Non-pigmented ciliary epithelial cell (primary cell): ENCODE results near the gene ORC1.
"Not testable (repeated sequence)": the region's sequence is repeated elsewhere in the genome, so short reads cannot be mapped to it uniquely, and the experiment has no call there.

Experiments
- DNase-seq: peaks from one replicate; pipeline ENCODE4 v3.0.0-alpha.2; 2010; ENCODE audit warnings: low read depth

Gene ORC1

DNA sequence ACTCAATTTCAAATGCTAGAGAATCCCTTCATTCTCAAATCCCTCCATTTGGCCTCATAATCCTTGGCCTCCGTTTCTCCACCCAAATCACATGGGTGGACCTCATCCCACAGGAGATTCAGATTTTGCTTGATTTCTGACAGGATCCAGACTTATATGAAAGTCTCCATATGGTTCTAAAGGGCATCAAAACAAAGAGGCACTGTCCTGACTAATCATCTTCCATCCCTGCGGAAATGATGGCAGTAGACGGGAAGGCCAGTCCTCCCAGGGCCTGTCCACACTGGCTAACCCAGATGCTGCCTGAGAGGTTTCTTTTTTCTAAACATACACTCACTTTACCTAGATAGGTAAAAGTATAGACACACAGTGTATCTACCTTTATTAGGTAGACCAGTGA lies 18.8 kb downstream of the ORC1 start:
- no peak for DNase-seq

DNA sequence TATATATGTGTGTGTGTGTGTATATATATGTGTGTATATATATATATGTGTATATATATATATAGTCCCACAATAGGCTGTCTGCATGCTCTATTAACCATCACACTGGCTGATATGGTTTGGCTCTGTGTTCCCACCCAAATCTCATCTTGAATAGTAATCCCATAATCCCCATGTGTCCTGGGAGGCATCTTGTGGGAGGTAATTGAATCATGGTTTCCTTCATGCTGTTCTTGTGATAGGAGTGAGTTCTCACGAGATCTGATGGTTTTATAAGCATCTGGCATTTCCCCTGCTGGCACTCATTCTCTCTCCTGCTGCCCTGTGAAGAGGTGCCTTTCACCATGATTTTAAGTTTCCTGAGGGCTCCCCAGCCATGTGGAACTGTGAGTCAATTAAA lies 34.4 kb downstream of the ORC1 start:
- DNase-seq, result not testable (repeated sequence)

DNA sequence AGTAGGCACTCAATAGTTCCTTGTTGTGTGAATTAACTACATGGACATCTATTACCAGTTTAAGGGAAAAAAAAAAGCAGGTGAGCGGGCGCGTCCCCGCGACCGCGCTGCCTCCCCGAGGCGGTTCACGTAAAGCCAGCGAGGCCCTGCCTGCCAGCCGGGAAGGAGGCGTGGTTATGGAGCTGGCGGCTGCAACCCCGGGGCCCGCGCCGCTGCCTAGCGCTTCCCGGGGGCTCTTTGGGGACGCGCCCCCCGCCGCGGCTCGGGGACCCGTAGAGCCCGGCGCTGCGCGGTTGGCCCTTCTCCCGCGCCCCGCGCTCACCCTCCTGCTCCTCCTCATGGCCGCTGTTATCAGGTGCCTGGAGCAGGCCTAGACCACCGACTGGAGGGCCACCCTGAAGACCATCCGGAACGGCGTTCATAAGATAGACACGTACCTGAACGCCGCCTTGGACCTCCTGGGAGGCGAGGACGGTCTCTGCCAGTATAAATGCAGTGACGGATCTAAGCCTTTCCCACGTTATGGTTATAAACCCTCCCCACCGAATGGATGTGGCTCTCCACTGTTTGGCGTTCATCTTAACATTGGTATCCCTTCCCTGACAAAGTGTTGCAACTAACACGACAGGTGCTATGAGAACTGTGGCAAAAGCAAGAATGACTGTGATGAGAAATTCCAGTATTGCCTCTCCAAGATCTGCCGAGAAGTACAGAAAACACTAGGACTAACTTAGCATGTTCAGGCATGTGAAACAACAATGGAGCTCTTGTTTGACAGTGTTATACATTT lies 35.6 kb downstream of the ORC1 start:
- DNase-seq, result no peak

DNA sequence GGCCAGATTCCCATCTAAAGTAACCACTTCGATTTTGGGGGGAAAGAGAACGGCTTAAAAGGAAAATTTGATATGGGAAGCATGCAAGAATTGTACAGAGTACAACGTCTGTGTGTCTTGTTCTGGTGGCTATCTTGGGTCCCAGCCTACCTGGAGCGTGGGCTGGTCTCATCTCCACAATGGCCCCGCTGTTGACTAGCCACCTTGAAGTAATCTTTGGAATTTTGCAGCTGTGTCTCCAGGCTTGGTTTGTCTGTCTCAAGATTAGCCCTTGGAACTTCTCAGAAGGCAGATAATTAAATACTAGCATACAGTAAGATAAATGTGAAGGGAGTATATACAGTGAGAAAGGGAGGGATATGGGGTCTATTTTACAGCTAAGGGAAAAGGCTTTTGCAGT lies 37.0 kb downstream of the ORC1 start:
- no peak for DNase-seq

DNA sequence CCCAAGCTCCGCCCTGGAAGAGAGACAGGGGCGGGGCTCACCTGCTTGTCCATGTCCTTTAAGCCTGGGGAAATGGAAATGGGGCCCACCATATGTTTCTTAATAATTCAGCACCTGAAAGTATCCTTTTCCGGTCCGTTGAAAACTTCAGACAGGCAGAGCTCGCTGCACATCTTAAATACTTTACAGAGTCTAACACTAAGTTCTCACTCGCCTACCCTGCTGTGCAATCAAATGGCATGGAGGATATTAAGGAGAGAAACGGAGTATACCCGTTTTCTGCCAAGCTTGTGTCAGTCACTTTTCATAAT lies 37.8 kb downstream of the ORC1 start:
- DNase-seq, result no peak

DNA sequence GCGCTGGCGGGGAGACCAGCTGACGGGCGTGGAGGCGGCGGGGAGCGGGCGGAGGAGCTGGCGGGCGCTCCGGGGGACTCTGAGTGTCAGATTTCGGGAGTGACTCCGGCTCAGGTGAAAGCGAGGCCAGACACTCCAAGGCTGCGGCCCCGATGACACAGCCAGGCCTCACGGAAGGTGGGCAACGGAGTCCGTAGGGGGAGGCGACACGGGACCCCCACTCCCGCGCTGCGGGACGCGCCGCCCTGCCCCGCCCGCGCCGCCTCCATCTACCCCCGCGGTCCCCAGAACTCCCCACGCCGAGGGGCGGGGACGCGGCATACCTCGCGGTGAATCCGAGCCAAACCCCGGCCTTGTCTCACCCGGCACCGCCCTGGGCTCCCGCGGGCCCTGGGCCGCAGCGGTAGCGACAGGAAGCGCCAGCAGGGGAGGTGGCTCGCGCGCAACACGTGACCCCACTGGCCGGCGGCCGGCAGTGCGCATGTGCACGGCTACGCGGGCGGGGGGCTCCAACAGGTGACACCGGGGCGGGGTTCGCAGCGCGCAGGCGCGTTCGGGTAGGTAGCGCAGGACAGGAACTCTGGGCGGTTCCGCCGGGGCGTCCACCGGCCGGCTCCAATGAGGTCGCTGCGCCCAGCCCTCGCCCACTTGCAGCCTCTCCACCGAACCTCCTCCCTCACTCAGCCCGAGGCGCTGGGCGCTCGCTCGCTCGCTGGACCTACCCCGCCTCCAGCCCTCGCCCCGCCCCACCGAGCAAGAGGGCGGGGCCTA lies 38.3 kb downstream of the ORC1 start, which contains the start of gene CC2D1B:
CC2D1B (minus strand) TSS at position 460 of the 771 bp plus-strand sequence. CDS start 1,585 bp downstream, outside the sequence.
- peak; percentile 87 for DNase-seq

DNA sequence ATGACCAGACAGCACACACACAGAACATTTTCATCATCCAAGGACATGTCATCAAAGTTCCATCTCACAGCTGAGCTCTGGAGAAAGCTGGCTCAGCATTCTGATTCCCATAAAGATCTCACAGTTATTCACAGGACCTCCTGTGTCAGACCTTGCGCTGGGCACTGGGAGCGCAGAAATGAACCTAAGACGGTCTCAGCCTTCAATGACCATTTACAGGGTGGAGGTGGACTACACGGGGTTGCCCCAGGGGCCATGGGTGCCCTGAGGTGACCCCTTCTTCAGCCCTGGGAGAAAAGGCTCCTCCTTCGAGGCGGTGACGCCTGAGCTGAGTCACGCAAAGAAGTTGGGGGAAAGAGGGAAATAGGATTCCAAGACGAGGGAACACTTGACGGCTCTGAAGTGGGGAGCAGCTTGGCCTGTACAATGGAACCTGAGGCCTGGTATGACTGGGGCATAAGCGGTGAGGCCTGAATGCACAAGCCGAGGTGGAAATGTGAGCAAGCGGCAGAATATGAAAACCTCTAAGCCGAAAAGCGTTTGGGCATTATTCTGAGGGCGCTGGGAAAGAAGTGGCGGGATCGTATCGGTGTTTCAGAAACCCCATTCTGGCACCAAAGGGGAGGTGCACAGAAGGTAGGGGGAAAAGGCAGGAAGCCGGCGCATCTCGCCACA lies 39.0 kb downstream of the ORC1 start:
- DNase-seq, result no peak

DNA sequence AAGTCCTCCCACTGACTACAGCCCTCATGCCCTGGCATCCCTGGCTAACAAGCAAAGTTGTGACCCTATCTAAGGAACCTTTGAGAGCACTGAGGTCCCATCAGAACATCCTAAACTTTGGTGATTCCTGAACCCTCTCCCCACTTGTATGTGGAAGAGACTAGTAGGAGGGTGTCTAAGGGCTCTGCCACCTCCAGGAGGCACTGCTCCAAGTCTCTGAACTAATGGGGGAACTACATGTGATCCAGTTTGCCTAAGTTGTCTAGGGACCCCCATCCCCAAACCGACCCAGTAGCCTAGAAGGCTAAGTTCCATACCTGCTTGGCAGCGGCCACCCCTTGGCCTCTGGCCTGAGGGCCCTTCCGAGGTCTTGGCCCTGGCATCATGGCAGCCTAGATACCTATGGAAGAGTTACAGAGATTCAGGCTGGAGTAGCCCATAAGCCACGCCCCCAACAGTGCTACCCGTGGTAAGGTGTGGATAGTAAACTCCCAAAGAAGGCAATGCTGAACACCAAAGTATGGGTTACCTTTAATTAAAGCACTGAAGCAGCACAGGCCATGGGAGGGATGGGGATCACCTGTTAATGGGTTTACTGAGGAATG lies 39.9 kb downstream of the ORC1 start:
- no peak for DNase-seq

DNA sequence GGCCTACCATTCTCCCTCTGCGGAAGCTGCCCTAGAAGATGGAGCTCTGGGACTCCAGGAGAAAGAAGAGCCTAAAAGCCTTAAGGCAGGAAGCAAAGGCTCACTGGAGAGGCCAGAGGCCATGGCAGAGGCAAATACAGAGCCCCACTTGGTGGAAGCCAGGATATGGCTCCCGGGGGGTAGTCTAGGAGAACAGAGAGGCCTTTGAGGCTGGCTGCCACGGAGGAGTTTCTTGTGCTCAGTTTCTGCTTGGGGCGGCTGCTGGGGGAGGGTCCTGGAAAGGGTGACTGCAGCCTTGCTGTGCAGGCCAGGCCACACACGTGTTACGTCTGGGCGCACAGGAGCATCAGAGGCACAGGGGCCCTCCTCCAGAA lies 43.6 kb downstream of the ORC1 start:
- DNase-seq, result no peak

DNA sequence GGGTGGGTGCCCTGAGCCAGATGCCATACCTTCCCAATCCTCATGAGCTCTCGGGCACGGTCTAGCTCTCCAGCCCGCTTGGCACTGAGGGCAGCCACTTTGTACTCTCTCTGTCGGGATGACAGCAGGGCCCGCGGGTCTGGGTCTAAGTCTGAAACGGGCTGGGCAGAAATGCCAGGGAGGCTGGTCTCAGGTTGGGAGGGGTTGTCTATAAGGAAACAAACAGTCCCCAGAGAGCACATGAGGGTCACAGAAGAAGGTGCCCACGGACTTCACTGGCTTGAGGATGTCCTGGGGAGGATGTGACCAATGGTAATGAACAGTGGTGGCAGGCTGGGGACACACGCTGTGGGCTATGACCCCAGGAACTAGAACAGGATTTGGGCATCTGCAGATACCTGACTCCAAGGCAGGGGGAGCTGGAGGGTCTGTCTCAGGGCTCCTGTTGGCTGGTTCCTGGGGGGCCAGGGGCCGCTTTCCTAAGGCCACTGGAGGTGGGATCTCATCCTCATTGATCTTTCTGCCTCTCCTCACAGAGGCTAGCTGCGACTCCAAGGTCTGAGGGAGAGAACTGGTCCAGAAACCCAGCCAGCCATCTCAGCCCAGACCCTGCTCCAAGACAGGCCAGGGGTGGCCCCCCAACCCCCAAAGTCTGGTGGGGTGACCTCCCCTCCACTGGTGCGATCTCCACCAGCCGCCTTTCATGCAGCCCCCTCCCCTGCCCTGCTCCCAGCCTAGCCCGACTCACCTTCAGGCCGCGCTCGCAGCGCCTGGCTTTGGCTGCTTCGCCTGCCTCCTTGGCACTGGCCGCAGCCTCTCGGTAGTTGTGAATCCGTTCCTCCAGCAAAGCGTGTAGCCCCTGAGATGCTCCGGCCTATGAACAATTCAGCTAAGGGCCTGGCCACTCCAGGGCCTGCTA lies 44.3 kb downstream of the ORC1 start:
- DNase-seq, result no peak

DNA sequence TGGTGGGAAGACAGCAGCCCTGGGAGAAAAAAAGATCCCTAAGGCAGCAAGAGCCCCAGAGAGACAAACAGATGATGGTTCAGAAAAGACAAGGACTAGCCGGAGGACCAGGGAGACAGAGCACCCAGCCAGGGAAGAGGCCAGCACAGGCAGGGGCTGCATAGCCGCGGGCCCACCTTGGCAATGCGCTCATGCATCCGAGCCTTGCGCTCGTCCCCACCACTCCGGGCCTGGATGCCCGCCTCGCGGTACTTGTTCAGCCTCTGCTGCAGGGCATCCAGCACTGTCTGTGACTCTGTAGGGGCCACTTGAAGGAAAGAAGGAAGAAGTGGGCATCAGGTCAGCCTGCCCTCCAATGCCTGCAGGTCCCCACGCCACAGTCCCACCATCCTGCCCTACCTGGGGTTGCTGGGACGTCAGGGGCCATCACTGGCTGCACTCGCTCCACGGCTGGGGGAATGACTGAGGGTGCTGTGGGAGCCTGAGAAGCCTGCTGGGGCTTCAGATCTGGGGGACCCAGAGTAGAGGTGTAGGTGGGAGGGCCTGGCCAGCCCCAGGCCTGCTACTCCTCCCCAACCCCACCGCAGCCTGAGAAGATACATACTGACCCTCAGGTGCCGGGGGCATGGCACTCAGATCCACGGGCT lies 45.2 kb downstream of the ORC1 start:
- DNase-seq, result no peak

DNA sequence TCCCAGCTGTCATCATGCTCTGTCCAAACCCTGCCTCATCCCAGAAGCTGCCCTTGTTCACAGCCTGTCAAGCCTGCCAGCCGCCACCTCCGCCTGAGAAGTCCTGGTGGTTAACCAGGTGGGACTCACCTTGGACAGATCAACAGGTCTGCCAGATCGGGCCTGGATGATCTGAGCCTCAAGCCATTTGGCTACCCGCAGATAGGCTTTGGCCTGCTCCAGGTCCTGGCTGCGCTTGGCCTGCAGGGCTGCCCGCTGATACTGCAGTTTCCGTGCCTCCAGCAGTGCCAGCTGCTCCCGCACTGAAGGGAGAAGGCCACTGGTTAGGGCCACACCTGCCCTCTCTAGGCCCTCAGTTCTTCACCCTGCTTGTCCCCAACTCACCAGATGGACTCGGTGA lies 46.8 kb downstream of the ORC1 start:
- DNase-seq, result no peak

DNA sequence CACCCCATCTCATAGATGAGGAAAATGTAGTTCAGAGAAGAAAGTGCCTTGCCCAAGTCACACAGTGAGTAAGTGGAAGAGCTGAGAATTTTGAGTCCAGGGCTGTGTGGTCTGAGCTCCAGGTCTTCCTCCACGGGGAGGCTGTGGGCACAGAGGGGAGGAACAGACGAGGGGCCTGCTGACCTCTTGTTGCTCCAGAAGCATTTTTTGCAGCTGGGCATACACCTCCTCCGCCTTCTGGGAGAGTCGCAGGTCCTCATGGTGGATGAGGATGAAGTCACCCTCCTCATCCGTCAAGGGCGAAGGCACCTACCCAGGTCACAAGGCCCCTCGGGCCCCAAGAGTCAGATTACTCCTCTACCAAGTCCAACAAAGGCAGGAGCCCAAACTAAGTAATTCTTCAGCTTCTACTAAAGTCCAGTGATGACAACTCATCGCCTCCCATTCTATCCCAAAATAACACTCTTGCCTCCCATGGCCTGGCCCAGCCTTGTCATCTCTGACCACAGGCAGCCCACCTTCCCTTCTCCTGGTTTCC lies 47.3 kb downstream of the ORC1 start:
- no peak for DNase-seq

DNA sequence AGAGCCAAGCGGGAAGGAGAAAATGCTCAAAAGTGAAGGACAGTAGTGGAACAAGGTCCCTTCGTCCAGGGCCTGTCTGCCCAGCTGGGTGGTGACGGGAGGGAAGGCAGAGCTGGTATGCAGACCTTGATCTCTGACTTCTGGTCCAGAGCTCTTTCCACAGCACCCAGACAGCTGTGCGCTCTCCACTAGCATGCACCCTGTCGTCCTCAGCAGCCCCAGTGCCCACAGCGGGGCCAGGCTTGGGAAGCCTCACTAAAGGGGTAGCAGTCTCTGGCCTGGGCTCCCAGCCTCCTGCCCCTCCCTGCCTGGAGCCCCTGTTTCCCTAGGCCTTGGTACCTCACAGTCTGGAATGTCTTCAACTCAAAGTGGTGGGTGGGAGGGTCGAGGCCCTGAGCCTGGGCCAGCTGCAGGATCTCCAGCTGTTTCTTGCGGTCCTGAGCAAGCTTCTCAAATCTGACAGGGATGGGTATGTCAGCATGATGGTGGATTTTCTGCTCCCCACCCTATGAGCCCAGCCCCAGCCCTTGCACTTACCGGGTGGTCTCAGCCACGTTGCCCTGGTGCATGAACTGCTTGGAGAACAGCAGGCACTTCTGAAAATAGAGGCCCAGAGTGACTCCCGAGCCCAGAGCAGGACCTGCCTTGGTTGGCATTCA lies 48.2 kb downstream of the ORC1 start:
- DNase-seq, result no peak

DNA sequence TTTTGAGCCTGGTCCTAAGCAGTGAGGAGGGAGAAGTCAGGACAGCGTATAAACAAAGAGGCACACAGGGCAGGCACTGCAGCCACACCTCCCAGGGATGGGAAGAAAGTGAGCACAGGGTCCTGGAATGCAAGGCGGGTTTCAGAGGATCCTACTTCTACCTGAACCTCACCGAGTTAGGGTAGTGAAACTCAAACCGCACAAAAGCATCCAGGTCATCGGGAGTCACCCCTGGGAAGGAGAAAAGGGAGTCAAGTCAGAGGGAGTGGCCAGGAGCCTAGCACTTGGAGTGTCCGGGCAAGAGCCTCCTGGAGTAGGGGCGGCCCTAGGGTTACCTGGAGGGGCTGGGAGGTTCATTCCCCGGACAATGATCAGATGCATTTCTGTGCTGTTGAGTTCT lies 48.8 kb downstream of the ORC1 start:
- no peak for DNase-seq

DNA sequence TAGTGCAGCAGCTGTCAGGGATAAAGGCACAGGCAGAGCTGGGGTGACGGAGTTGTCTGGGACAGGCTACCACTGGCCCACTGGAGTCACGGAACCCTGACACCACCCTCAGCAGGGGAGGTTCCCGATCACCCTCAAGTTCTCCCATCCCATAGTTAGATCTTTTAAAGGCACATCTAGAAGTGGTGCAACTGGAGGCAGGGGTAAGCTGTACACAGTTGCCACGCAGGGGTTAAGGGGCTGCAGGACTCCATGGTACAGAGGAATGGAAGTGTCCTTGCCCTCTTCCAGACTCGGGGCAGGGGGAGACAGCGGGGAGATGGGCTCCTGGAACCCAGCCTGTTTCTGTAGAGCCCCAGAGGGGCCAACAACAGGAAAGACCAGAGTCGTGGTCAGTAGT lies 51.5 kb downstream of the ORC1 start:
- no peak for DNase-seq

DNA sequence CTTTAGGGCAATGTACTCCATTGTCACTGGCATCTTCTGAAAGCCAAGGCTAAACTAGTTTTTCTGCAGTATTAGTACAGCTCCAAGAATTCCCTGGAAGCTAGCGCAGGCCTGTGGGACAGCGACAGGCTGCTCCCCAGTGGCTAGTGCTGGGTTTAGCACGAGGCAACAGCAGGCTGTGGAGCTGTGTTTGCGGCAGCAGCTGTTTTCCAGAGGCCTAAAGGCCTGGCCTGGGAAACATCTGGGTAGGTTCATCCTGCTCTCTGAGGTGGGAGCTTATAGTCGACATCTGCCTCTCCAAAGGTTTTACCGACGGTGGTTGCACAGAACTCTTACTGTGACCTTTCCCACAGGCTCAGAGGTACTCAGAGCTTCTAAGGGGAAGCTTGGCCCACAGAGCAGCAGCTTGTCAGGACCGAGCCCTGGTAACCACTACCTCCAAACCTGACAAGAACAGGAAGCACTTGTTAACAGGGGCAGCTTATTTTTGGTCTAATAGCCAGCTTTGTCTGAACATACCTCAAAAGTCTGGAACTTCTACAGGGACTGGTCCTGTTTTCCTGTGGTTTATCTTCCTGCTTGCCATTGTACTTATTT lies 55.4 kb downstream of the ORC1 start:
- no peak for DNase-seq

DNA sequence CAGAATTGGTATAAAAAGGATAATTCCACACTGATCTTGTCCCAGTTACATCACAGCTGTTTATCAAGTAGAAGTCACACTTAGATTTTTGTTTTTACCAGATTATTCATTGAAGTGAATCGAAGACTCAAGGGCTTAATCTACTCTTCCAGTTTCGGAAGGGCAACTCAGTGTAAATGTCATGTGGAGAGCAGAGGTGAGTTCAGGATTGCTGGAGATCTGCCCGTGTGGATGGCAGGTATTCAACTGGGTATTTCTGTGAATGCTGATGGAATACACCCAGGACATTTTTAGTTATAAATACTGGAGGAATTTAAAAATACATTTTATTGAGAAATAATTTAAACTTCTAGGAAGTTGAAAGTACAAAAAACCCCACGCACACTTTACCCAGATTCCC lies 57.6 kb downstream of the ORC1 start:
- DNase-seq, result no peak

DNA sequence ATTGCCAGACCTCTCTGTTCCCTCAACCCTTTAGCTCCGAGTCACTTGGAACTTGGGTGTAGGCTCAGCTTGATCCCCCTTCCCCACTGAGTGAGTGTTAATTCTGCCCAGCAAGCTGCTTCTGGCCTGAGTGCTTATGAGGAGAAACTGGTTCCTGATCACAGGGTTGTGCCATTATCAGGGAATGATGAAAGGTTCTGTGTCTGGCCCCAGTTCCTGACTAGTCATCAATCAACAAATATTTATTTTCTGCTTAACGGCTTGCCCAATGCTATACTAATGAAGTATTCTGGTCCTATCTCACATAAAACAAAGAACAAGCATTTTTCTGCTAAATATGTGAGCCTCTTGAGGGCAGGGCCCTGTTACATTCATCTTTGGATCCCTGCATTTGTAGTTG lies 59.0 kb downstream of the ORC1 start:
- no peak for DNase-seq

DNA sequence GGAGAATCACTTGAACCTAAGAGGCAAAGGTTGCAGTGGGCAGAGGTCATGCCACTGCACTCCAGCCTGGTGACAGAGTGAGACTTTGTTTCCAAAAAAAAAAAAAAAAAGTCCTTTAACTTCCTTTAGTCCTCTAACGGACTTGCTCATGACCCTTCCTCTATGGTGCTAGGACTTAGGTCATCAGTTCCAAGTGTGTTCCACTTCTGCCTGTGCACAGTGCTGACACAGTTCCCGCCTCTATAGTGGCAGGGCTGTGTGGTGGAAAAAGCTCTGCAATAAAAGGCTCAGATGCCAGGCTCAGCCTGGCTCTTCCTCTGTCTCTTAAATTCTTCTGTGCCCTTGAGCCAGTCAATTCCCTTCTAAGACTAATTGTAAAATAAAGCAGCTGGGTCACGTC lies 60.2 kb downstream of the ORC1 start:
- DNase-seq, result no peak
